Measurements from ENCODE around the gene TBXA2R.
A peak's percentile ranks its signal among the peaks of the same experiment; 100 is the strongest.
"Not testable (repeated sequence)": the region's sequence is repeated elsewhere in the genome, so short reads cannot be mapped to it uniquely, and the experiment has no call there.

TBXA2R gene

DNA sequence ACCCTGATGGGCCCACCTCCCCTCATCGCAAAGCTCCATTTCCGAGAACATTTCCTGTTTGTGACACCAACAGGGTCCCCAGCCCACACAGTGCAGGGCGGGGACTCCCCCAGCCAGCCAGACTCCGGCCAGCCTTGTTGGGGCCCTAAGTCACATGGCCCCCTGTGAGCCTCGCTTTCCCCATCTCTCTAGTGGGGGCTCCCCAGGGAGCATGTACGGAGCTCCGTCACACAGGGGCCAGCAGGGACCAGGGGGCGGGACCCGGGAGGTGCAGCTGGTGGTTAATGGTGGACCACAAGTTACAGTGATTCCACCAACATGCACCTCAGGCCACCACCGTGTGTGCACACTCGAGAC, 1.7 kb downstream of the TBXA2R start:
- DNase-seq: no peak

DNA sequence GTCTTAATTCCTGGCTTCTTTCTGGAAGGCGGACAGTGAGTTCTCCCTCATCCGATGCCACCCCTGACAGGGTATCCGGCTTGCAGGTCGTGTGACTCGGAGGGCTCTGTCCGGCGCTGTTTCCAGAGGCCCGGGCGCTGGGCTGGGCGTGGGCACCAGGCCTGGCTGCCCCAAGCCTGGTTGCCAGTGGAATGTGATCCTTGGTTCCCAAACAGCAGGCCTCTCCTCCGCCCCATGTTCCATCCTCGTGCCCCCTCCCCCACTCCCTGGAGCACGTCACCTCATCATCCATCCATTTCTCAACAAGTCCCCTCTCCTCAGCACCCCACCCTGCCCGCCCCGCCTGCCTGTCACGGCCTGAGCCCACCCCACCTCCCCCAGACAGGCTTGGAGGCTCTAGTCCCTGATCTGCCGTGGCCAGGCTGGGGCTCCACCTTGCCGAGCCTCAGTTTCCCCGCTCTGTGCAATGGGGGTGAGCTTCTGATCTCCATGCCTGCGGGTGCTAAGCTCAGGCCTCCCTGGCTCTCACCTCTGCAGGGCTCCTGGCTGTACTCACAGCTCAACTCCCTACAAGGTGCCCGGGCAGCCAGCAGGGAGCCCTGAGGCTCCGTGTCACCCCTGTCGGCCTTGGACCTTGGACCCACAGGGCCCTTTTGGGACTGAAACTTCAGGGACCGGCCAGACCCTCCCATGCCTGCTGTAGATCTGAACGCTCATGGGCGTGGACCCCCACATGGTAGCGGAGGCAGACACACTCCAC, 2.3 kb downstream of the TBXA2R start:
- DNase-seq: no peak

DNA sequence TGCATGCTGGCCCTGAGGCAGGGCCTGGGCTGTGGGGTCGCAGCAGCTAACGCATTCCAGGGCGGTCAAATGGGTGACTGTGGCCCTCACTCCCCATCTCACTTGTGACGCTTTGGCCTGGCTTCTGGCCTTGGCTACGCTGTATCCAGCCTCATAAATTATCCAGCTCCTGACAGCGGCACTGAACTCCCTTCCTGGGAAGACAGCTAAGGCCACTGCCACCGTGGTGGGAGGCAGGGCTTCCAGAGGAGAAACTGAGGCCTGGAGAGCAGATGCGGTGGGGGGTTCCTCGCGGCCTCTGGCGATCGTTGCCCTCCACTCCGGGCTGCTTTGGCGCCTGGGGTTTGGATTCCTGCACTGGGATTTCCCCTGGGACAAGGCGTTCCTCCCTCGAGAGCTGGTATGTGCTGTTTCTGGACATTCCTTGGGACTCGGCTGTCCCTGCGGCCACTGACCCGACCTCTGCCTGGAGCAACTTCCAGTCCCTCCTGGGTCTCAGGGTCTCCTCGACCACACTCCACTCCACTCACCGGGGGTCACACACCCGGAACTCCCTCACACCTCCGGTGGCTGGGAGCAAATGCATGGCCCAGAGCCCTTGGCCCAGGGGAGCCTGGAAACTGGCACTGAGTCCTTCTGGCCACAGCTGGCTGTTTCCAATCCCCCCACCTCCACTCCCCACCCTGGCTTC, 3.4 kb downstream of the TBXA2R start:
- no peak for DNase-seq

DNA sequence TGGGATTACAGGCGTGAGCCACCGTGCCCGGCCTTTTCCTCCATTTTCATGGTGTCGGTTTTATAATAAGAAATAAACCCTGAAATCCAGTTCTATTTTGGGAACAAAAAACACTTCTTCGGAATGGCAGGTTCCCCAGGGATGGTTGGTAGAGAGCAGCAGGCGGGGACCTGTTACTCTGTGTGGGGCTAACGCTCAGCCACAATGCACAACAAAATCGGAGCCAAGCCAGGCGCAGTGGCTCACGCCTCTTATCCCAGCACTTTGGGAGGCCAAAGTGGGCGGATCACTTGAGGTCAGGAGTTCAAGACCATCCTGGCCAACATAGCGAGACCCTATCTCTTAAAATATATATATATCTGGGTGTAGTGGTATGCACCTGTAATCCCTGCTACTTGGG, 5.7 kb downstream of the TBXA2R start:
- no peak for DNase-seq

DNA sequence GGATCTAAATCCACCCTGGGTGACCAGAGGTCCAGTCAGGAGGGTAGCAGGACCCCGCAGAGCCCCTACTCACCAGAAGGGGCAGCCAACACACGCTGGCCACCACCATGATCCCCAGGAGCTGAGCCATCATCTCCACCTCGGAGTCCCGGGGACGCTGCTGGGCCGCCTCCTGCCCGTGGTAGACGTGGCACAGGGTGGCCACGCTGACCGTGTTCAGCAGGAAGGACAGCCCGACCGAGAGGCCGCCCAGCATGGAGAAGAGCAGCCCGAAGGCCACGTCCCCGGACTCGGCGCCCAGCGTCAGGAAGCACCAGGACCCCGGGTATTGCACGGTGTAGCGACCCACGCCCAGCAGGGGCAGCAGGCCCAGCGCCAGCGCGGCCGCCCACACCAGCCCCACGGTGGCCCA, 6.9 kb downstream of the TBXA2R start:
- DNase-seq: no peak

DNA sequence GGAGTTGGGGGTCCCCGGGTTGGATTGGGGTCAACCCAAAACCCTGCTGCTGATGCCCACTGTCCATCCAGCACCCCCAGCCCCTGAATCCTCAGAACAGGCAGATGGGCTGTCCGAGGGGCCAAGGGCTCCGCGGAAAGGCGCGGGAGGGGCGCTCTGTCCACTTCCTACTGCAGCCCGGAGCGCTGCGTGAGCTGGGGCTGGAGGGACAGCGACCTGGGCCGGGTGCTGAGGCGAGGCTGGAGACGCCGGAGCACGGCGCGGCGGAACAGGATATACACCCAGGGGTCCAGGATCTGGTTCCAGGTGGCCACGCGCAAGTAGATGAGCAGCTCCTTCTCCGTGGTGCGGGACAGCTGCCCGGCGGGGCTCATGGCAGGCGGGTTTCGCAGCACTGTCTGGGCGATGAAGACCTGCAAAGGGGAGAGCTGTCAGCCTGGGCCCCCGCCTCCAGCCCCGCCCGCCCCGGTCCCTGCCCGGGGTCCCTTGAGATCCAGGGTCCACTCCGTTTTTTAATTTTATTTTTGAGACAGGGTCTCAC, 11.1 kb downstream of the TBXA2R start:
- no peak for DNase-seq

DNA sequence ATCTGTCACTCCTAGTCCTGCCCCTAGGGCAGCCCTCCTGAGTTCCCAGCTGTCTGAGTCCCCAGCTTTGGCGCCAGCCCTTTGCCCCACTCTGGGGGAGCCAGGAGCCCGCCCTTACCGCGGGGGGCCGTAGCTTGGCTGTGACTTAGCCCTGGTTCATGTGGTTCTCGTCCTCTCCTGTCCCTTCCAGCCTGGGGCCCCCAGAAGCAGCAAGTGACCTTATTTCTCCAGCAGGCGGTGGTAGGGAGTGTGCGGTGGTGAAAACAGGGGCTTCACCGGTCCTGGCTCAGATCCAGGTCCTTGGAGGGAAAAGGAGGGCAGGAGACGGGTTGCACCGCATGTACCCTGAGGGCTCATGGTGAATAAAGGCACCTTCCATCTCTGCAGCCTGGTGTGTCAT, 13.5 kb downstream of the TBXA2R start:
- DNase-seq: no peak

DNA sequence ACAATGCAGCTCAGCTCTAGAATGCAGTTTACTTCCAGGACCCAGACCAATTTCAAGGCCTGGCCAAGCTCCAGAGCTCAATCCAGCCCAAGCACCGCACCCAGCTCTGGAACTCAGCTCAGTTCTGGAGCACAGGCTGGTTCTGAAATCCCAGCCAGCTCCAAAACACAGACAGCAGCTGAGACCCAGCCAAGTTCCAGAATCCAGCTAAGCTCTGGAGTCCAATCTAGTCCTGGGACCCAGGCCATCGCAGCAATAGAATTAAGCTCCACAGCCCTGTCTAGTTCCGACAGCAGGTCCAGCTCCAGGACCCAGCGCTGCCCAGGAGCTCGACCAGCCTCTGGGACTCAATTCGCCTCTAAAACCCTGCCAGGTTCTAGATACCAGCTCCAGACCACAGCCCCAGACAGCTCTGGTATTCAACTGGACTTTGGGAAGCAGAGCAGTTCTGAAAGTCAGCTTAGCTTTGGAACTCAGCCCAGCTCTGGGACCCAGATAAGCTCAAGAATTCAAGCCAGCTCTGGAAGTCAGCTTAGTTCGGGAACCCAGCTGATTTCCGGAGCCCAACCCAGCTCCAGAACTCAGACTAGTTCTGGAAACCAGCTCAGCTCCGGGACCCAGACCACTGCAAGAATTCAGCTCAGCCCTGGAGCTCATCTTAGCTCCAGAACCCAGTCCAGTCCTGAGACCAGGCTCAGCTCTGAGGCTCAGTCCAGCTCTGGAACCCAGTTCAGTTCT, 14.6 kb downstream of the TBXA2R start:
- no peak for DNase-seq

DNA sequence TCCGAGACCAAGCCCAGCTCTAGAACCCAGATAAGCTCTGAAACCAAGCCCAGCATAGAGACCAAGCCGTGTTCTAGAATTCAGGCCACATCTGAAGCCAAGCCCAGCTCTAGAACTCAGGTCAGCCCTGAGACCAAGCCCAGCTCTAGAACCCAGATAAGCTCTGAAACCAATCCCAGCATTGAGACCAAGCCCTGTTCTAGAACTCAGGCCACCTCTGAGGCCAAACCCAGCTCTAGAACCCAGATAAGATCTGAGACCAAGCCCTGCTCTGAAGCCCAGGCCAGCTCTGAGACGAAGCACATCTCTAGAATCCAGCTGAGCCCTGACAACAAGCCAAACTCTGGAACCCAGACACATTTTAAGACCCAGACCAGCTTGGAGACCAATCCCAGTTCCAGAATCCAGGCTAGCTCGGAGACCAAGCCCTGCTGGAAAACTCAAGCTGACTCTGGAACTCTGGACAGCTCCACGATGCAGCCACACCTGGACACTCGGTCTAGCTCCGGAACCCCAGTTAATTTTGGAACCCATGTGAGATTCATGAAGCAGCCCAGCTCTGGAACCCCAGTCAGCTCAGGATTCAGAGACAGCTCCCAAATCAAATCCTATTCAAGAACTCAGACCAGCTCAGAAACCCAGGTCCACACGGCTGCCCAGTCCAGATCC, 15.6 kb downstream of the TBXA2R start:
- no peak for DNase-seq

DNA sequence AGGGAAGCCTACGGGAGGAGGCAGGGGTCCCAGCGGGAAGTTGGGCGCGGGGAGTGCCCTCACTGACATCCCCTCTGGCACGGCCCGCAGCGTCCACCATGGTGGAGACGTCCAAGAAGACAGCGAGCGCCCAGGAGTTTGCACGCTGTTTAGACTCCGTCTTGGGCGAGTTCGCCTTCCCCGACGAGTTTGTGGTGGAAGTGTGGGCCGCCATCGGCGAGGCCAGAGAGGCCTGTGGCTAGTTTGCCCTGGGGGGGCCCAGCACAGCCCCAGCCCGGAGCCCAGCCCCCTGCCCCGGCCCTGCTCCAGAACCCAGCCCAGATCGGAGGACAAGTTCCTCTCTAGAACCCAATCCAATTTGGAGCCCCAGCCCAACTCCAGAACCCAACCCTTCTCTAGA, 16.7 kb downstream of the TBXA2R start:
- no peak for DNase-seq

DNA sequence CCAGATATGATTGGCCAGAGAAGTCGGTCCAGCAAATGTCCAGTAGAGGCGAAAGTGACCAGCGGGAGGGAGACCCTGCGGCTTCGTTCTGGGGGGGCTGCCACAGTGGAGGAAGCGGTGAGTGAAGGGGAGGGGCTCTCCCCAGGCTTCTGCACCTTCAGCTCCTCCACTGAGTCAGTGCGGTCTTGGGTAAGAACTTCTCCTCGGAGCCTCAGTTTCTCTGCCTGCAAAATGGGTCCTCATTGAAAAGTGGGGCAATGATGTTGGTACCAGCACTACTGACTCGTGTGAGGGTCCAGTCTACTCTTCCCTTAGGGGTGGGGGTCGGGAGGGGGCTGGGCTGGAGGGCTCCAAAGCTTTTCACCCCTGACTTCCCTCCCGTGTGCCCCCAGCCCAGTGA, 17.2 kb downstream of the TBXA2R start:
- no peak for DNase-seq

DNA sequence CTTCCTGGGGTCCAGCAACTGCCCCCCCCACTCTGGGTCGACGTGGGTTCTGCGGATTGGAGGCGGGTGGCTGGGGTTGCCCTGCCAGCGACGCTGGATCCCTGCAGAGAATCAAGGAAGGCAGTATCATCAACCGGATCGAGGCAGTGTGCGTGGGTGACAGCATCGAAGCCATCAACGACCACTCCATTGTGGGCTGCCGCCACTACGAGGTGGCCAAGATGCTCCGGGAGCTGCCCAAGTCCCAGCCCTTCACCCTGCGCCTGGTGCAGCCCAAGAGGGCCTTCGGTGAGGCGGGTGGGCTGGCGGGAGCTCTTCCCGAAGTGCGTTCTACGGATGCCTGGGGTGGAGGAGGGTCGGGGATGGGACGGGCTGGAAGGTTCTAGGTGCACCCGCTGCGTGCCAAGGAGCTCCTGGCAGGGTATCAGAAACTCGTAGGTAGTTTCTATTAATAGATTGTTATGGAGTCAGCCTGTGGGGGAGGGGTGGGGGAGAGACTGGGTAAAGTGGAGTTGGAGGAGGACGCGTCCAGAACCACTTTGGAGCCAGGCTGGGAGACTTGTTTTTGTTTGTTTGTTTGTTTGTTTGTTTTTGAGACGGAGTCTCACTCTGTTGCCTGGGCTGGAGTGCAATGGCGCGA, 19.8 kb downstream of the TBXA2R start:
- no peak for DNase-seq

DNA sequence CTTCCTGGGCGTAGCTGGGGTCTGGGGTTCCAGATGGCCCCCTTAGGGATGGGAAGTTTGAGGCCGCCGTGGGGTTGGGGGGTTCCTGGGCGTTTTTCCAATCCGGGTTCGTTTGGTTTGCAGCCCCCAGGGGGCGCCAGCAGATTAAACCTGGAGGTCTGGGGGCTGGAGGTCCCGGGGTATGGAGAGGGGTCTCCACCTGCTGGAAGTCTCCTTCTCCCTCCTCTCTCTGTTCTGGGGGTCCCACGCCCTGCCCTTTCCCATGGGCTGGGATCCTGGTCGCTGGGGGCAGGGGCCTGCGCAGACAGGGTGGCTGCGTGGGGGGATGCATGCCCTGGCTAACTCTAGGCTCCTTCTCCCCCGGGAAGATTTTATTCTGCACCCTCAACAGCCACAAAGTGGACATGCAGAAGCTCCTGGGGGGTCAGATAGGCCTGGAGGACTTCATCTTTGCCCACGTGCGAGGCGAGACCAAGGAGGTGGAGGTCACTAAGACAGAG, 20.5 kb downstream of the TBXA2R start:
- no peak for DNase-seq

DNA sequence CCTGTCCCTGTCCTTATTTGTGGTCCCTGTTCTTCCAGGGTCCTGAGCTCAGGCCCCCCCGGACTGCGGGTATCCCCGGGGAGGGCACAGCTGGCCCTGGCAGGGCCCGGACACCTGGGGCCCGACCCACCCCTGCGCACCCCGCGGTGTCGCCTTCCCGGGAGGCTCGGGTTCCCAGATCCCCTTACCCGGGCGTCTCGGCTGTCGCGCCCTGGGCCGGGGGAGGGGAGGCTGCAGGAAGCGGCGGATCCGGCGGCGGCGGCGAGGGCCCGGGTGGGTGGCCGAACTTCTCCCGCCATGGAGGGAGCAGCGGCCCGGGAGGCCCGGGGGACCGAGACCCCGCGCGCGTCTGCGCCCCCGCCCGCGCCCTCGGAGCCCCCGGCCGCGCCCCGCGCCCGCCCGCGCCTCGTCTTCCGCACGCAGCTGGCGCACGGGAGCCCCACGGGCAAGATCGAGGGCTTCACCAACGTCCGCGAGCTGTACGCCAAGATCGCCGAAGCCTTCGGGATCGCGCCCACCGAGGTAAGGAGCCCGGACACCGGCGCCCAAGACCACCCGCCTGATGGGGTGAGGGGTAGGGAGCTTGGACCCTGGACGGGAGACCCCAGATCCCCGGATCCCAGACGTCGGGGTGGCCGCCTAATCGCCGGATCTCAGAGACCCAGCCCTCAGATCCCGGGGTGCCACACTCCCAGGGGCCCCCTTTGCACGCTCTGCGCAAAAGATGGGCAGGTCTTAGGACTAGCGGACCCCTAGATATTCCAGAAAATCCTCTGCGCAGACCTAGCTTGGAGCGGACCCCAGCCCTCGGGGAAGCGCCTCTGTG, 21.2 kb downstream of the TBXA2R start, which contains the start of gene GIPC3:
Gene GIPC3 (plus strand): TSS at position 178 of the 826 bp plus-strand sequence. CDS start 120 bp downstream, at position 298.
- no peak for DNase-seq

DNA sequence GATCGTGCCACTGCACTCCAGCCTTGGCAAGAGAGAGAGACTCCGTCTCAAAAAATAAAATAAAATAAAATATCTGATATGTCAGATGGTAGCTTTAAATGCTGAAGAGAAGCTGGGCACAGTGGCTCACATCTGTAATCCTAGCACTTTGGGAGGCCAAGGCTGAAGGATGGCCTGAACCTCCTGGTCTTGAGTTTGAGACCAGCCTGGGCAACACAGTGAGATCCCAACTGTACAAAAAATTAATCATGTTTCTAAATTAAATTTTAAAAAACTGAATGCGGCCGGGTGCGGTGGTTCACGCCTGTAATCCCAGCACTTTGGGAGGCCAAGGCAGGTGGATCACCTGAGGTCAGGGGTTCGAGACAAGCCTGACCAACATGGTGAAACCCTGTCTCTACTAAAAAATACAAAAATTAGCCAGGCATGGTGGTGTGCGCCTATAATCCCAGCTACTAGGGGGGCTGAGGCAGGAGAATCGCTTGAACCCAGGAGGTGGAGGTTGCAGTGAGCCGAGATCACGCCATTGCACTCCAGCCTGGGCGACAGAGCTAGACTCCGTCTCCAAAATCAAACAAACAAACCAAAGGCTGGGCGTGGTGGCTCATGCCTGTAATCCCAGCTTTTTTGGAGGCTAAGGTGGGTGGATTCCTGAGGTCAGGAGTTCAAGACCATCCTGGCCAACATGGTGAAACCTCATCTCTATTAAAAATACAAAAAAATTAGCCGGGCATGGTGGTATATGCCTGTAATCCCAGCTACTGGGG, 22.5 kb downstream of the TBXA2R start:
- not testable (repeated sequence) for DNase-seq

DNA sequence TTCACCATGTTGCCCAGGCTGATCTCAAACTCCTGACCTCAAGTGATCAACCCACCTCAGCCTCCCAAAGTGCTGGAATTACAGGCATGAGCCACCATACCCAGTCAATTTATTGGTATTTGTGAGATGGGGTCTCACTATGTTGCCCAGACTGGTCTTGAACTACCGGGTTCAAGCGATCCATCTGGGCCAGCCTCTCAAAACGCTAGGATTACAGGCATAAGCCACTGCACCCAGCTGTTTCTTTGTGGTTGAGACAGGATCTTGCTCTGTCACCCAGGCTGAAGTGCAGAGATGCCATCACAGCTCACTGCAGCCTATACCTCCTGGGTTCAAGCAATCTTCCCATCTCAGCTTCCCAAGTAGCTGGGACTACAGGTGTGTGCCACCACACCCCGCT, 24.9 kb downstream of the TBXA2R start:
- DNase-seq: not testable (repeated sequence)

DNA sequence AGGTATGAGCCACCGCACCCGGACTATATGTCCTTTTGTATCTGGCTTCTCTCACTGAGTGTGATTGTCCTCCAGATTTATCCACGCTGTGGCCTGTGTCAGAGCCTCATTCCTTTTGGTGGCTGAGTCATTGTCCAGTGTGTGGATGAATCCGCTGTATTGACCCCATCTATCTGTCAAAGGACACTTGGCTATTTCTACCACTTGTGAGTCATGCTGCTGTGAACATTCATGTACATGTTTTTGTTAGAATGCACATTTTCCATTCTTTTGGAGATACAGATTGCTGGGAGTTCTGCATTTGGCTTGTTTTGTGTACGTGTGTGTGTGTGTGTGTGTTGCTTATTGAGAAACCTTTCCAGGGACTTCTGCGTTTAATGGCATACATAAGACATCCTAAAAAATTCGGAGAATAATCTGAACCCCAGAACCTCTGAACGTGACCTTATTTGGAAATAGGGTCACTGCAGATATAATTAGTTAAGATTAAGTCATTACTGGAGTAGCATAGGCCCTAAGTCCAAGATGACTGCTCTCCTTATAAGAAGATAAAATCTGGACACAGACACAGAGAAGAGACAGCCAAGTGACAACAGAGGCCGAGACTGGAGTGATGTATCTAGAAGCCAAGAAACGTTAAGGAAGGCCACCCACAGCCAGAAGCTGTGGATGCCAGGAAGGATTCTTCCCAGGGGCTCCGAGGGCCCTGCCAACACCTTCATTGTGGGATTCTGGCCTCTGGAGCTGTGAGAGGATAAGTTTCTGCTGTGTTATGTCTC, 26.3 kb downstream of the TBXA2R start:
- DNase-seq: peak; percentile 82

DNA sequence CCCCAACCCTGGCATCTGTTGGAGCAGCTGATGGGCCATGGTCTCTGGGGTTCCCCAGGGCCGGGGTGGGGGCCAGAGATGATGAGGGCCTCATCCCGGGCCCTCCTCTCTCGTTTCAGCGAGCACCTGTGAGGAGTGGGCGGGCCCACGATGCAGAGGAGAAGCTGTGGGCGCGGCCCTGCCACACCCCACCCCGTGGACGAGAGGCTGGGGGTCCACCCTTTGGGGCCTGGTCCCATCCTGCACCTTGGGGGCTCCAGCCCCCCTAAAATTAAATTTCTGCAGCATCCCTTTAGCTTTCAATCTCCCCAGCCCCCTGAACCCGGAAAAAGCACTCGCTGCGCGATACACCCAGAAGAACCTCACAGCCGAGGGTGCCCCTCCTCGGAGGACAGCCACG, 28.3 kb downstream of the TBXA2R start:
- no peak for DNase-seq

DNA sequence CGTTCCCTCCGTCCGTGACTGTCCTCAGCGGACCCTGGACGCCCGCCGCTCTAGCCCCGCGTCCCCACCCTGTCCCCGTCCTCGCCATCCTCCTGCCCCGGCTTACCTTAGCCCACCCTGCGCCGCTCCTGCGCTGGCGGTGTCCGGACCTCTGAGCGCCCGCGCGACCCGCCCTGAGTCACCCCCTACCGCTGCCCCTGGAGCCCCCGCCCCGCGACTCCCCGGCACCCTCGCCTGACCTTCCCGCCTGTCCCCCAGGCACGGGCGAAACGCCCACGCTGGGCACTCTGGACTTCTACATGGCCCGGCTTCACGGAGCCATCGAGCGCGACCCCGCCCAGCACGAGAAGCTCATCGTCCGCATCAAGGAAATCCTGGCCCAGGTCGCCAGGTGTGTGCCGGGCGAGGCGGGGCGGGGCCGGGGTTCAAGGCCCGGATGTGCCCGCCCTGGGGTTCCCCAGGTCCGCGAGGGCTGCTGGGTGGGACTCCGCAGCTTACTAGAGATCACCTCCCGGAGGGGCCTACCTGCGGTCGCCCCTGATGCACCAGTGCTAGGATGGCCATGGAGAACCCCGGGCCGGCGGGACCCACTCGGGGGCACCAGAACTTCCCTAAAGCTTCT, 28.8 kb downstream of the TBXA2R start:
- no peak for DNase-seq

Measured in fibroblast of skin of right quadriceps (primary cell).